ENCODE measurements around the gene ACOT12.

- TF ChIP-seq PBX2 (CRISPR knock-in tag; IDR thresholded peaks at IDR 0.05) (no peak), RNF2 (conservative IDR thresholded peaks at IDR 0.05; ENCODE audit: low read depth) (no peak), ZNF549 (CRISPR knock-in tag; IDR thresholded peaks at IDR 0.05) (no peak), CC2D1A (CRISPR knock-in tag; IDR thresholded peaks at IDR 0.05) (no peak), MXI1 (IDR thresholded peaks at IDR 0.05; ENCODE audit: borderline replicate concordance, low read depth, low read length) (no peak)
- TF ChIP-seq, protein P1, sequence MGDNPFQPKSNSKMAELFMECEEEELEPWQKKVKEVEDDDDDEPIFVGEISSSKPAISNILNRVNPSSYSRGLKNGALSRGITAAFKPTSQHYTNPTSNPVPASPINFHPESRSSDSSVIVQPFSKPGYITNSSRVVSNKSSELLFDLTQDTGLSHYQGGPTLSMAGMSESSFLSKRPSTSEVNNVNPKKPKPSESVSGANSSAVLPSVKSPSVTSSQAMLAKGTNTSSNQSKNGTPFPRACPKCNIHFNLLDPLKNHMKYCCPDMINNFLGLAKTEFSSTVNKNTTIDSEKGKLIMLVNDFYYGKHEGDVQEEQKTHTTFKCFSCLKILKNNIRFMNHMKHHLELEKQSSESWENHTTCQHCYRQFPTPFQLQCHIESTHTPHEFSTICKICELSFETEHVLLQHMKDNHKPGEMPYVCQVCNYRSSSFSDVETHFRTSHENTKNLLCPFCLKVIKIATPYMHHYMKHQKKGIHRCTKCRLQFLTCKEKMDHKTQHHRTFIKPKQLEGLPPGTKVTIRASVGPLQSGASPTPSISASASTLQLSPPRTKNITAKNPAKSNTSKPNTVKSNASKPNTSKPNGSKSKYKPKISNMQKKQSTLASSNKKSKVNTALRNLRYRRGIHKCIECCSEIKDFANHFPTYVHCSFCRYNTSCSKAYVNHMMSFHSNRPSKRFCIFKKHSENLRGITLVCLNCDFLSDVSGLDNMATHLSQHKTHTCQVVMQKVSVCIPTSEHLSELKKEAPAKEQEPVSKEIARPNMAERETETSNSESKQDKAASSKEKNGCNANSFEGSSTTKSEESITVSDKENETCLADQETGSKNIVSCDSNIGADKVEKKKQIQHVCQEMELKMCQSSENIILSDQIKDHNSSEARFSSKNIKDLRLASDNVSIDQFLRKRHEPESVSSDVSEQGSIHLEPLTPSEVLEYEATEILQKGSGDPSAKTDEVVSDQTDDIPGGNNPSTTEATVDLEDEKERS (CRISPR knock-in tag; IDR thresholded peaks at IDR 0.05) = no peak
- TF ChIP-seq, protein P2, sequence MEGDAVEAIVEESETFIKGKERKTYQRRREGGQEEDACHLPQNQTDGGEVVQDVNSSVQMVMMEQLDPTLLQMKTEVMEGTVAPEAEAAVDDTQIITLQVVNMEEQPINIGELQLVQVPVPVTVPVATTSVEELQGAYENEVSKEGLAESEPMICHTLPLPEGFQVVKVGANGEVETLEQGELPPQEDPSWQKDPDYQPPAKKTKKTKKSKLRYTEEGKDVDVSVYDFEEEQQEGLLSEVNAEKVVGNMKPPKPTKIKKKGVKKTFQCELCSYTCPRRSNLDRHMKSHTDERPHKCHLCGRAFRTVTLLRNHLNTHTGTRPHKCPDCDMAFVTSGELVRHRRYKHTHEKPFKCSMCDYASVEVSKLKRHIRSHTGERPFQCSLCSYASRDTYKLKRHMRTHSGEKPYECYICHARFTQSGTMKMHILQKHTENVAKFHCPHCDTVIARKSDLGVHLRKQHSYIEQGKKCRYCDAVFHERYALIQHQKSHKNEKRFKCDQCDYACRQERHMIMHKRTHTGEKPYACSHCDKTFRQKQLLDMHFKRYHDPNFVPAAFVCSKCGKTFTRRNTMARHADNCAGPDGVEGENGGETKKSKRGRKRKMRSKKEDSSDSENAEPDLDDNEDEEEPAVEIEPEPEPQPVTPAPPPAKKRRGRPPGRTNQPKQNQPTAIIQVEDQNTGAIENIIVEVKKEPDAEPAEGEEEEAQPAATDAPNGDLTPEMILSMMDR (CRISPR knock-in tag; IDR thresholded peaks at IDR 0.05) = no peak
- TF ChIP-seq, protein P3, sequence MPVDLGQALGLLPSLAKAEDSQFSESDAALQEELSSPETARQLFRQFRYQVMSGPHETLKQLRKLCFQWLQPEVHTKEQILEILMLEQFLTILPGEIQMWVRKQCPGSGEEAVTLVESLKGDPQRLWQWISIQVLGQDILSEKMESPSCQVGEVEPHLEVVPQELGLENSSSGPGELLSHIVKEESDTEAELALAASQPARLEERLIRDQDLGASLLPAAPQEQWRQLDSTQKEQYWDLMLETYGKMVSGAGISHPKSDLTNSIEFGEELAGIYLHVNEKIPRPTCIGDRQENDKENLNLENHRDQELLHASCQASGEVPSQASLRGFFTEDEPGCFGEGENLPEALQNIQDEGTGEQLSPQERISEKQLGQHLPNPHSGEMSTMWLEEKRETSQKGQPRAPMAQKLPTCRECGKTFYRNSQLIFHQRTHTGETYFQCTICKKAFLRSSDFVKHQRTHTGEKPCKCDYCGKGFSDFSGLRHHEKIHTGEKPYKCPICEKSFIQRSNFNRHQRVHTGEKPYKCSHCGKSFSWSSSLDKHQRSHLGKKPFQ (CRISPR knock-in tag; IDR thresholded peaks at IDR 0.05; ENCODE audit: insufficient replicate concordance) = no peak
Measured at GRCh38 chr5:81300921-81301270, 93.0 kb downstream of the ACOT12 start.
